OCI-LY7 (cell line): ENCODE data around the gene ACSS1. TPM values are rescaled to one million over a fixed set of nuclear protein-coding genes. Genes with fewer than 3 reads are reported as not detected.

Experiments used
- BruUV-seq: library from RNA; stranded (reverse); fragments of 400-500 nt; replicated peaks from 2 replicates; lab custom pipeline; 2021; lab: Mats Ljungman, UMichigan
- CTCF ChIA-PET: fragments of 300-600 bp; sonication (Branson Sonifier 250); formaldehyde crosslinking; loops from one replicate; lab custom pipeline; 2022; ENCODE audit warnings: antibody characterized with exemption; ENCODE audit not compliant: unreplicated experiment; lab: Charles Lee
- POLR2A ChIA-PET: fragments of 300-600 bp; sonication (Branson Sonifier 250); formaldehyde crosslinking; loops from one replicate; lab custom pipeline; 2022; ENCODE audit warnings: antibody characterized with exemption; lab: Charles Lee
- DNase-seq: peaks from one replicate; pipeline ENCODE4 v3.0.0-alpha.2; 2015; ENCODE audit warnings: low spot score
- H2AFZ ChIP-seq: fragments of 200-600 bp; sonication (generic), shearing (Covaris generic); 2 replicates; pipeline ENCODE4 v1.6.1; 2014; ENCODE audit warnings: mild to moderate bottlenecking, antibody characterized with exemption, low read length, moderate library complexity
- H3K27ac ChIP-seq: fragments of 200-600 bp; sonication (generic); 2 replicates; pipeline ENCODE4 v1.5.1; 2014; ENCODE audit warnings: mixed run types, low read depth, mild to moderate bottlenecking, moderate library complexity, low read length, inconsistent platforms; ENCODE audit not compliant: poor library complexity, severe bottlenecking
- H3K36me3 ChIP-seq: fragments of 200-600 bp; sonication (generic); 2 replicates; pipeline ENCODE4 v1.6.1; 2014; ENCODE audit warnings: mild to moderate bottlenecking, antibody characterized with exemption, low read length, moderate library complexity, mixed read lengths; ENCODE audit not compliant: insufficient read depth
- H3K4me1 ChIP-seq: fragments of 200-600 bp; sonication (generic); 2 replicates; pipeline ENCODE4 v1.5.1; 2014; ENCODE audit warnings: mild to moderate bottlenecking, low read length; ENCODE audit not compliant: insufficient read depth, poor library complexity, severe bottlenecking
- H3K4me2 ChIP-seq: fragments of 200-600 bp; sonication (generic); 2 replicates; pipeline ENCODE4 v1.6.1; 2014; ENCODE audit warnings: mild to moderate bottlenecking, low read length
- H3K4me3 ChIP-seq: fragments of 200-600 bp; sonication (generic); 2 replicates; pipeline ENCODE4 v1.5.1; 2014; ENCODE audit warnings: mild to moderate bottlenecking, low read depth, low read length; ENCODE audit not compliant: poor library complexity, severe bottlenecking
- H3K79me2 ChIP-seq: fragments of 200-600 bp; sonication (generic); 2 replicates; pipeline ENCODE4 v1.6.1; 2016; ENCODE audit warnings: low read depth, mild to moderate bottlenecking, low read length, moderate library complexity, mixed read lengths; ENCODE audit not compliant: insufficient read depth
- H3K9me2 ChIP-seq: fragments of 200-600 bp; sonication (generic); 2 replicates; pipeline ENCODE4 v1.6.1; 2016; ENCODE audit warnings: mild to moderate bottlenecking, low read length, mixed read lengths; ENCODE audit not compliant: insufficient read depth
- H3K9me3 ChIP-seq: fragments of 200-600 bp; sonication (generic); 2 replicates; pipeline ENCODE4 v1.6.1; 2014; ENCODE audit warnings: mild to moderate bottlenecking, mixed run types, low read length, mixed read lengths
- H4K20me1 ChIP-seq: fragments of 200-600 bp; sonication (generic); 2 replicates; pipeline ENCODE4 v1.6.1; 2014; ENCODE audit warnings: mild to moderate bottlenecking, antibody characterized with exemption, low read length, moderate library complexity, mixed read lengths; ENCODE audit not compliant: insufficient read depth
- EZH2phosphoT487 ChIP-seq: fragments of 200-600 bp; sonication (generic); IDR thresholded peaks from 2 replicates; pipeline ENCODE4 v1.6.1; 2018; ENCODE audit warnings: low read depth, borderline replicate concordance, mild to moderate bottlenecking, mixed run types, antibody characterized with exemption, low read length, moderate library complexity, mixed read lengths
- intact Hi-C: fragments of 100-400 bp; cut with micrococcal nuclease; formaldehyde crosslinking; loops from one replicate; pipeline ENCODE4 v1.10.0; 2022; ENCODE audit not compliant: unreplicated experiment
- total RNA-seq, 2 experiments: library from RNA; depleted of rRNA in 1 of 2; stranded (reverse); fragments of >200 nt in 1 of 2; shearing (Covaris generic) in 1 of 2; gene quantifications; 2 replicates each; pipeline ENCODE4 v1.2.3, GENCODE V29; 2014 to 2022
- TF ChIP-seq, protein P1 (sequence below): fragments of 200-600 bp; sonication (generic); conservative IDR thresholded peaks from 2 replicates; pipeline ENCODE4 v1.5.1; 2014; ENCODE audit warnings: mild to moderate bottlenecking, antibody characterized with exemption, low read length, moderate library complexity, mixed read lengths

Gene ACSS1
- total RNA-seq, 2 experiments from 2014 or later, result 0.35 to 0.40 TPM

DNA sequence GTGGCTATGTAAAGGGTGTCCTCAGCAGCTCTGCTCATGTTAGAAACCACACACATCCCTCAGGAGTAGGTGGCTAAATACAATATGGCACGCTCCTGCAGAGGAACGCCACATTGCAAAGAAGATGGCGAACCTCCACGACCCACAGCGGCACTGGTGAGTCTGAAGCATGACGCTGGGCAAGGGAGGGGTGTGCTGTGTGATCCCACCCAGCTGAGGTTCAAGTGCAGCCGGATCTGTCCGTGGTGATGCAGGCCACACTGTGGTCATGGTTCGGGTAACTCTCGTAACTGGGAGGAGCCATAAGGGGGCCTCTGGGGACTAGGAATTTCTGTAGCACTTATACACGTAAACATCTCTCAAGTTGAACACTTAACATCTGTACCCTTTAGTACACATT, 42.0 kb downstream of the ACSS1 start:
- intact Hi-C loops, result no loop called here
- BruUV-seq, result no TSS peak
- DNase-seq, result no peak
- Histone ChIP-seq H3K9me2 (no peaks in the 10 kb centered on the region), H3K36me3 (no peaks in the 10 kb centered on the region), H3K4me2 (no peak overlapping the region), H3K4me1 (no peaks in the 10 kb centered on the region), H3K79me2 (no peaks in the 10 kb centered on the region), H3K4me3 (no peak overlapping the region), H3K9me3 (no peaks in the 10 kb centered on the region), H2AFZ (no peak overlapping the region), H4K20me1 (no peaks in the 10 kb centered on the region; the same call in 1 of the 2 replicates), H3K27ac (no peak overlapping the region)
- POLR2A ChIA-PET, result no interaction called here
- TF ChIP-seq, protein P1, sequence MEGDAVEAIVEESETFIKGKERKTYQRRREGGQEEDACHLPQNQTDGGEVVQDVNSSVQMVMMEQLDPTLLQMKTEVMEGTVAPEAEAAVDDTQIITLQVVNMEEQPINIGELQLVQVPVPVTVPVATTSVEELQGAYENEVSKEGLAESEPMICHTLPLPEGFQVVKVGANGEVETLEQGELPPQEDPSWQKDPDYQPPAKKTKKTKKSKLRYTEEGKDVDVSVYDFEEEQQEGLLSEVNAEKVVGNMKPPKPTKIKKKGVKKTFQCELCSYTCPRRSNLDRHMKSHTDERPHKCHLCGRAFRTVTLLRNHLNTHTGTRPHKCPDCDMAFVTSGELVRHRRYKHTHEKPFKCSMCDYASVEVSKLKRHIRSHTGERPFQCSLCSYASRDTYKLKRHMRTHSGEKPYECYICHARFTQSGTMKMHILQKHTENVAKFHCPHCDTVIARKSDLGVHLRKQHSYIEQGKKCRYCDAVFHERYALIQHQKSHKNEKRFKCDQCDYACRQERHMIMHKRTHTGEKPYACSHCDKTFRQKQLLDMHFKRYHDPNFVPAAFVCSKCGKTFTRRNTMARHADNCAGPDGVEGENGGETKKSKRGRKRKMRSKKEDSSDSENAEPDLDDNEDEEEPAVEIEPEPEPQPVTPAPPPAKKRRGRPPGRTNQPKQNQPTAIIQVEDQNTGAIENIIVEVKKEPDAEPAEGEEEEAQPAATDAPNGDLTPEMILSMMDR, result no peak
- no peak for TF ChIP-seq EZH2phosphoT487
- CTCF ChIA-PET, result no interaction called here

DNA sequence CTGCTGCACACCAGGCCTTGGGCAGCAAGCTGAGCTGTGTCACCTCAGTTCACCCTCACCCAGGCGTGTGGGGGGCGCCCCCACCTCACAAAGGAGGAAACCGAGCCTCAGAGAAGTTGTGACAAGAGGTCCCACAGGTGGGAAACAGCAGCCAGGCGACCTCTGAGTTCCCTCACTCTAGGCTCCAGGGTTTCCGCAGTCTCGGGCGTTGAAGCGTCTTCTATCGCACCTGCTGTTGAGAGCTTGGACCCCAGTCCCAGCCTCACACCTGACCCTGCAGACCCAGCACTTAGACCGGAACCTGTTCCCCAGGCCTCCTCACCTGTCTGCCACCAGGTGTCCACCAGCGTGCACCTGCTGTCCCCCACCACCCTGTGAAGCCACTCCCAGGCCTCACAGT, 43.1 kb downstream of the ACSS1 start:
- intact Hi-C loops, result no loop called here
- Histone ChIP-seq H3K9me2 (no peaks in the 10 kb centered on the region), H3K9me3 (no peaks in the 10 kb centered on the region), H3K27ac (no peak overlapping the region), H3K79me2 (no peaks in the 10 kb centered on the region), H3K4me1 (no peaks in the 10 kb centered on the region), H4K20me1 (no peaks in the 10 kb centered on the region; the same call in 1 of the 2 replicates), H3K4me3 (no peak overlapping the region), H3K4me2 (no peak overlapping the region), H2AFZ (no peak overlapping the region), H3K36me3 (no peaks in the 10 kb centered on the region)
- DNase-seq, result no peak
- POLR2A ChIA-PET, result no interaction called here
- BruUV-seq, result no TSS peak
- CTCF ChIA-PET, result no interaction called here
- TF ChIP-seq EZH2phosphoT487, result no peak

GRCh38 chr20:25013478-25014380, 44.2 kb downstream of the ACSS1 start:
- DNase-seq, result no peak
- H4K20me1 ChIP-seq, result no peaks in the 10 kb centered on the region; the same call in 1 of the 2 replicates
- POLR2A ChIA-PET, result no interaction called here
- H3K4me3 ChIP-seq, result no peak overlapping the region
- H3K9me2 ChIP-seq, result no peaks in the 10 kb centered on the region
- no peaks in the 10 kb centered on the region for H3K79me2 ChIP-seq
- no peak for TF ChIP-seq EZH2phosphoT487
- TF ChIP-seq, protein P1, result no peak
- H3K27ac ChIP-seq, result no peak overlapping the region
- no peaks in the 10 kb centered on the region for H3K9me3 ChIP-seq
- no peaks in the 10 kb centered on the region for H3K4me1 ChIP-seq
- no peak overlapping the region for H2AFZ ChIP-seq
- H3K36me3 ChIP-seq, result no peaks in the 10 kb centered on the region
- H3K4me2 ChIP-seq, result no peak overlapping the region
- intact Hi-C loops, result no loop called here
- BruUV-seq, result no TSS peak
- CTCF ChIA-PET, result no interaction called here
